HG03064 (cell line): Measurements from ENCODE around the gene SPATA4.
"Not testable (repeated sequence)": the region's sequence is repeated elsewhere in the genome, so short reads cannot be mapped to it uniquely, and the experiment has no call there.

Experiments used
- ATAC-seq: cut with Tn5 transposase; IDR thresholded peaks from one replicate; pipeline ENCODE4 v1.9.1; 2021; ENCODE audit warnings: low read depth; ENCODE audit not compliant: unreplicated experiment

Gene SPATA4

GRCh38 chr4:176195184-176195978 lies at the start of gene SPATA4:
TSS of gene SPATA4 (minus strand) at chr4:176195585. CDS start at chr4:176195562, 23 bp downstream.
- ATAC-seq: peak; percentile 99

GRCh38 chr4:176242764-176243347 lies 47.5 kb upstream of the SPATA4 start:
- ATAC-seq: no peak

GRCh38 chr4:176241703-176242102 lies 46.3 kb upstream of the SPATA4 start:
- no peak for ATAC-seq

- no peak for ATAC-seq
Observed at GRCh38 chr4:176238826-176239225, 43.4 kb upstream of the SPATA4 start.

- no peak for ATAC-seq
Observed at GRCh38 chr4:176238157-176238610, 42.8 kb upstream of the SPATA4 start.

- no peak for ATAC-seq
Observed at GRCh38 chr4:176236946-176237345, 41.6 kb upstream of the SPATA4 start.

- ATAC-seq: no peak
Observed at GRCh38 chr4:176230836-176231235, 35.5 kb upstream of the SPATA4 start.

- no peak for ATAC-seq
Observed at GRCh38 chr4:176229645-176230044, 34.3 kb upstream of the SPATA4 start.

- no peak for ATAC-seq
Observed at GRCh38 chr4:176226736-176227135, 31.4 kb upstream of the SPATA4 start.

GRCh38 chr4:176223561-176223960 lies 28.2 kb upstream of the SPATA4 start:
- ATAC-seq: no peak

- ATAC-seq: no peak
Observed at GRCh38 chr4:176222149-176222548, 26.8 kb upstream of the SPATA4 start.

GRCh38 chr4:176217510-176217909 lies 22.1 kb upstream of the SPATA4 start:
- no peak for ATAC-seq

- not testable (repeated sequence) for ATAC-seq
Observed at GRCh38 chr4:176212351-176212750, 17.0 kb upstream of the SPATA4 start.

GRCh38 chr4:176210579-176211296 lies 15.4 kb upstream of the SPATA4 start:
- no peak for ATAC-seq

- no peak for ATAC-seq
Observed at GRCh38 chr4:176210101-176210500, 14.7 kb upstream of the SPATA4 start.

GRCh38 chr4:176209535-176209934 lies 14.2 kb upstream of the SPATA4 start:
- no peak for ATAC-seq

GRCh38 chr4:176207839-176208238 lies 12.5 kb upstream of the SPATA4 start:
- no peak for ATAC-seq

- no peak for ATAC-seq
Observed at GRCh38 chr4:176205299-176205698, 9.9 kb upstream of the SPATA4 start.

- no peak for ATAC-seq
Observed at GRCh38 chr4:176198316-176198903, 3.0 kb upstream of the SPATA4 start.

- ATAC-seq: no peak
Observed at GRCh38 chr4:176193938-176194337, 1.4 kb downstream of the SPATA4 start.

GRCh38 chr4:176193126-176193525 lies 2.3 kb downstream of the SPATA4 start:
- ATAC-seq: no peak
